GM23248 (cell line): ENCODE data around the gene BRPF3.

Experiments used
- EZH2 ChIP-seq: fragments of 200-600 bp; sonication (generic); IDR thresholded peaks from 2 replicates; pipeline ENCODE4 v1.6.1; 2018; ENCODE audit warnings: antibody characterized with exemption, mild to moderate bottlenecking; ENCODE audit not compliant: insufficient read depth, poor library complexity, severe bottlenecking
- EZH2phosphoT487 ChIP-seq: fragments of 200-600 bp; sonication (generic); IDR thresholded peaks from 2 replicates; pipeline ENCODE4 v1.6.1; 2018; ENCODE audit warnings: antibody characterized with exemption, moderate library complexity, mild to moderate bottlenecking, low read depth; ENCODE audit not compliant: insufficient read depth

GRCh38 chr6:36210886-36211595 is 14.5 kb downstream of the BRPF3 start:
- TF ChIP-seq EZH2phosphoT487: no peak
- TF ChIP-seq EZH2: no peak
